ENCODE measurements around the gene SNX2. TPM values are rescaled to one million over a fixed set of nuclear protein-coding genes. Genes with fewer than 3 reads are reported as not detected.

Gene SNX2
- total RNA-seq, 1 donor, result 46.6 TPM

- DNase-seq (ENCODE audit: low read depth in 2 of 3, low spot score in 2 of 3), result no peak
These were observed 4.4 kb upstream of the SNX2 start for GRCh38 chr5:122770477-122770876.

- DNase-seq (ENCODE audit: low read depth in 2 of 3, low spot score in 2 of 3), result no peak
These were observed 2.4 kb upstream of the SNX2 start for GRCh38 chr5:122772446-122772845.

GRCh38 chr5:122773619-122774018 lies 1.3 kb upstream of the SNX2 start:
- no peak for DNase-seq (ENCODE audit: low read depth in 2 of 3, low spot score in 2 of 3)

GRCh38 chr5:122774519-122774860 lies 390 bp upstream of the SNX2 start:
- no peak for DNase-seq (ENCODE audit: low read depth in 2 of 3, low spot score in 2 of 3)

- DNase-seq (ENCODE audit: low read depth in 2 of 3, low spot score in 2 of 3), result peak in 2 of 3 donors; percentile 48 to 59
These were observed 966 bp downstream of the SNX2 start for GRCh38 chr5:122775550-122776542.

- DNase-seq (ENCODE audit: low read depth in 2 of 3, low spot score in 2 of 3), result no peak
These were observed 3.3 kb downstream of the SNX2 start for GRCh38 chr5:122778157-122778556.

- no peak for DNase-seq (ENCODE audit: low read depth in 2 of 3, low spot score in 2 of 3)
These were observed 4.6 kb downstream of the SNX2 start for GRCh38 chr5:122779451-122779850.

GRCh38 chr5:122780296-122780695 lies 5.4 kb downstream of the SNX2 start:
- no peak for DNase-seq (ENCODE audit: low read depth in 2 of 3, low spot score in 2 of 3)

- no peak for DNase-seq (ENCODE audit: low read depth in 2 of 3, low spot score in 2 of 3)
These were observed 6.6 kb downstream of the SNX2 start for GRCh38 chr5:122781465-122781864.

GRCh38 chr5:122785294-122785693 lies 10.4 kb downstream of the SNX2 start:
- DNase-seq (ENCODE audit: low read depth in 2 of 3, low spot score in 2 of 3), result no peak

- no peak for DNase-seq (ENCODE audit: low read depth in 2 of 3, low spot score in 2 of 3)
These were observed 13.5 kb downstream of the SNX2 start for GRCh38 chr5:122788371-122788770.

GRCh38 chr5:122788996-122789395 lies 14.1 kb downstream of the SNX2 start:
- DNase-seq (ENCODE audit: low read depth in 2 of 3, low spot score in 2 of 3), result no peak

GRCh38 chr5:122789461-122790171 lies 14.7 kb downstream of the SNX2 start:
- no peak for DNase-seq (ENCODE audit: low read depth in 2 of 3, low spot score in 2 of 3)

GRCh38 chr5:122790354-122791103 lies 15.6 kb downstream of the SNX2 start:
- no peak for DNase-seq (ENCODE audit: low read depth in 2 of 3, low spot score in 2 of 3)

GRCh38 chr5:122805481-122805880 lies 30.6 kb downstream of the SNX2 start:
- DNase-seq (ENCODE audit: low read depth in 2 of 3, low spot score in 2 of 3), result no peak

- DNase-seq (ENCODE audit: low read depth in 2 of 3, low spot score in 2 of 3), result no peak
These were observed 35.5 kb downstream of the SNX2 start for GRCh38 chr5:122810405-122810804.

GRCh38 chr5:122815218-122815767 lies 40.4 kb downstream of the SNX2 start:
- DNase-seq (ENCODE audit: low read depth in 2 of 3, low spot score in 2 of 3), result no peak

- DNase-seq (ENCODE audit: low read depth in 2 of 3, low spot score in 2 of 3), result no peak
These were observed 41.9 kb downstream of the SNX2 start for GRCh38 chr5:122816756-122817155.

GRCh38 chr5:122831984-122832383 lies 57.1 kb downstream of the SNX2 start:
- no peak for DNase-seq (ENCODE audit: low read depth in 2 of 3, low spot score in 2 of 3)

GRCh38 chr5:122835681-122836080 lies 60.8 kb downstream of the SNX2 start:
- no peak for DNase-seq (ENCODE audit: low read depth in 2 of 3, low spot score in 2 of 3)

GRCh38 chr5:122836947-122837346 lies 62.1 kb downstream of the SNX2 start:
- DNase-seq (ENCODE audit: low read depth in 2 of 3, low spot score in 2 of 3), result no peak

All from hematopoietic multipotent progenitor cell (in vitro differentiated cells).